C4-2B (cell line): ENCODE data around the gene BMF.

Source experiments
- CTCF ChIP-seq: fragments of 450-650 bp; conservative IDR thresholded peaks from 2 replicates; pipeline ENCODE4 v1.5.1; 2017; ENCODE audit warnings: mild to moderate bottlenecking
- ZFX ChIP-seq: fragments of 450-650 bp; IDR thresholded peaks from 2 replicates; pipeline ENCODE4 v1.6.1; 2017

- TF ChIP-seq CTCF (no peak), ZFX (no peak)
These were observed 24.0 kb downstream of the BMF start for GRCh38 chr15:40084650-40085049.
